ENCODE results near the gene SCN1B. TPM values are rescaled to one million over a fixed set of nuclear protein-coding genes. Genes with fewer than 3 reads are reported as not detected.

SCN1B gene
- total and polyA plus RNA-seq, 2 of the 13 experiments (the other 11 are each of a cell fraction or from before 2014, with no cell fraction given), result 2.7 to 20.1 TPM

- peak; percentile 44 for TF ChIP-seq ZNF687 (CRISPR knock-in tag; IDR thresholded peaks at IDR 0.05)
- peak; percentile 54; the same call in 1 of the 2 replicates for TF ChIP-seq MEF2D (CRISPR knock-in tag; IDR thresholded peaks at IDR 0.05)
- TF ChIP-seq ARNT2 (CRISPR knock-in tag; IDR thresholded peaks at IDR 0.05; ENCODE audit: low read depth), result 0 out of 2 replicates have a peak, but pooled peaks have one; percentile 27
- TF ChIP-seq GLI4 (CRISPR knock-in tag; IDR thresholded peaks at IDR 0.05; ENCODE audit: borderline replicate concordance), result no peak
- peak; percentile 37; the same call in 1 of the 2 replicates for TF ChIP-seq ELF3 (CRISPR knock-in tag; IDR thresholded peaks at IDR 0.05)
- no peak for TF ChIP-seq NONO (IDR thresholded peaks at IDR 0.05)
- 0 out of 2 replicates have a peak, but pooled peaks have one; percentile 21 for TF ChIP-seq NONO (CRISPR knock-in tag; conservative IDR thresholded peaks at IDR 0.05)
- peak; percentile 59; the same call in 1 of the 2 replicates for TF ChIP-seq ZNF331 (CRISPR knock-in tag; IDR thresholded peaks at IDR 0.05)
- TF ChIP-seq ZGPAT (CRISPR knock-in tag; IDR thresholded peaks at IDR 0.05), result peak; percentile 16
- 0 out of 2 replicates have a peak, but pooled peaks have one; percentile 15 for TF ChIP-seq ZNF574 (CRISPR knock-in tag; IDR thresholded peaks at IDR 0.05)
- no peak for TF ChIP-seq SOX13 (IDR thresholded peaks at IDR 0.05)
- no peak for TF ChIP-seq SOX13 (CRISPR knock-in tag; conservative IDR thresholded peaks at IDR 0.05 in 1 of 2, IDR thresholded peaks at IDR 0.05 in 1 of 2)
- peak; percentile 27; the same call in 1 of the 2 replicates for TF ChIP-seq ZNF501 (CRISPR knock-in tag; IDR thresholded peaks at IDR 0.05)
- TF ChIP-seq CTCF (CRISPR knock-in tag; IDR thresholded peaks at IDR 0.05), result peak; percentile 96
- TF ChIP-seq ZNF414 (CRISPR knock-in tag; IDR thresholded peaks at IDR 0.05), result peak; percentile 62; the same call in 1 of the 2 replicates
- no peak for TF ChIP-seq TCF12 (IDR thresholded peaks at IDR 0.05)
- peak; percentile 45; the same call in 1 of the 2 replicates for TF ChIP-seq TCF12 (CRISPR knock-in tag; IDR thresholded peaks at IDR 0.05)
Observed at GRCh38 chr19:35066691-35067563, 36.7 kb downstream of the SCN1B start (continued).
